DMS 273 treated with DMSO at 0.1 percent for 48 hours (cell line): ENCODE results near the gene AP3B1.

Experiments used
- DNase-seq: peaks from one replicate; lab custom pipeline; 2025; lab: John Stamatoyannopoulos, UW

AP3B1 gene

GRCh38 chr5:78005021-78005785 is 289.3 kb downstream of the AP3B1 start:
- no peak for DNase-seq

GRCh38 chr5:78004559-78004958 is 289.9 kb downstream of the AP3B1 start:
- DNase-seq, result no peak

GRCh38 chr5:78003919-78004318 is 290.6 kb downstream of the AP3B1 start:
- DNase-seq, result no peak

- DNase-seq, result no peak
Measured at GRCh38 chr5:78003450-78003849, 291.0 kb downstream of the AP3B1 start.

- DNase-seq, result peak; percentile 39
Measured at GRCh38 chr5:78002690-78003089, 291.8 kb downstream of the AP3B1 start.

GRCh38 chr5:78001197-78001596 is 293.3 kb downstream of the AP3B1 start:
- no peak for DNase-seq

GRCh38 chr5:78000191-78000590 is 294.3 kb downstream of the AP3B1 start:
- no peak for DNase-seq

- no peak for DNase-seq
Measured at GRCh38 chr5:77999399-77999798, 295.1 kb downstream of the AP3B1 start.

GRCh38 chr5:77996943-77997342 is 297.6 kb downstream of the AP3B1 start:
- no peak for DNase-seq

GRCh38 chr5:77995793-77996409 is 298.6 kb downstream of the AP3B1 start:
- no peak for DNase-seq

- DNase-seq, result no peak
Measured at GRCh38 chr5:77994943-77995342, 299.6 kb downstream of the AP3B1 start.

GRCh38 chr5:77993855-77994318 is 300.6 kb downstream of the AP3B1 start:
- DNase-seq, result no peak

- no peak for DNase-seq
Measured at GRCh38 chr5:77993141-77993854, 301.2 kb downstream of the AP3B1 start.

GRCh38 chr5:77991084-77991483 is 303.4 kb downstream of the AP3B1 start:
- no peak for DNase-seq

GRCh38 chr5:77990020-77990419 is 304.5 kb downstream of the AP3B1 start:
- DNase-seq, result peak; percentile 13

GRCh38 chr5:77987988-77988387 is 306.5 kb downstream of the AP3B1 start:
- no peak for DNase-seq

- no peak for DNase-seq
Measured at GRCh38 chr5:77987331-77987730, 307.2 kb downstream of the AP3B1 start.

GRCh38 chr5:77986261-77986660 is 308.2 kb downstream of the AP3B1 start:
- DNase-seq, result no peak

GRCh38 chr5:77985247-77985646 is 309.3 kb downstream of the AP3B1 start:
- no peak for DNase-seq

GRCh38 chr5:77984587-77984986 is 309.9 kb downstream of the AP3B1 start:
- DNase-seq, result no peak

- no peak for DNase-seq
Measured at GRCh38 chr5:77983482-77984199, 310.9 kb downstream of the AP3B1 start.

GRCh38 chr5:77981820-77982219 is 312.7 kb downstream of the AP3B1 start:
- no peak for DNase-seq
